ENCODE data around the gene RERE.

Gene RERE

DNA sequence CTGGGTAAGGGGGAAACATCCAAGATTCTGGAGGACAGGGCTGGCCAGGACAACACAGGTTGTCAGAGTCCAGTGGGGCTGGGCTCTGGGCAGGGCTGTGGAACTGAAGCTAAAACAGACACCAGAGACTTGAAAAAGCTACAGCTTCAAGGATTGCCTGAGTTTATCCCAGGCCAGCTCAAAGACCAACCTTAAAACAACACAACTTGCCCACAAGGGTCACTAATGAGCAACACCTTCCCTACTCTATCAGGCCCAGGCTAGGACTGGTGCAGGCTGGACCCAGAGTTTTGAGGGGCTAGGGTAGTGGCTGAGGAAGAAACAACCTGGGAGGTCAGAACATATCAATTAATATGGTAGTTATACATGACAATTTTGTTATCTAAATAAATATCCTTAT is 338.9 kb downstream of the RERE start:
- DNase-seq (ENCODE audit: low read depth in 2 of 2): no peak

DNA sequence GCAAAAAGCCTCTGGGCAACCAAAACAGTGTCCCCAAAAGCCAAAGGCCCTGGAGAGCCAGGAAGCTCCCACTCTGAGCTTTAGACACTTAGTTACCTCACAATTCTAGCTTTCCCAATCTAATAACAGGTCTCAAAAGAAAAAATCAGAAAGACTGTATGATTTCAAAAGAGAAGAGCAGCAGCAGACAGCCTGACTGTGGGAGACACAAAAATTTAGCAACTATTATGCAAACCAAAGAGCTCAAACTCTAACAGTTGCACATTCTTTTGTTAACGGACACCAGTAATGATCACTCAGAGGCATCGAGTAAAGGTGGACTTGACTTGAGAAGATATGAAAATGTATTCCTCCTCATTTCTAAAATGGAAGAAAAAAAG is 339.5 kb downstream of the RERE start:
- no peak for DNase-seq (ENCODE audit: low read depth in 2 of 2)

GRCh38 chr1:8477166-8477982 is 340.1 kb downstream of the RERE start:
- peak; percentile 50 to 58 for DNase-seq (ENCODE audit: low read depth in 2 of 2)

GRCh38 chr1:8476006-8476405 is 341.4 kb downstream of the RERE start:
- DNase-seq (ENCODE audit: low read depth in 2 of 2): no peak

DNA sequence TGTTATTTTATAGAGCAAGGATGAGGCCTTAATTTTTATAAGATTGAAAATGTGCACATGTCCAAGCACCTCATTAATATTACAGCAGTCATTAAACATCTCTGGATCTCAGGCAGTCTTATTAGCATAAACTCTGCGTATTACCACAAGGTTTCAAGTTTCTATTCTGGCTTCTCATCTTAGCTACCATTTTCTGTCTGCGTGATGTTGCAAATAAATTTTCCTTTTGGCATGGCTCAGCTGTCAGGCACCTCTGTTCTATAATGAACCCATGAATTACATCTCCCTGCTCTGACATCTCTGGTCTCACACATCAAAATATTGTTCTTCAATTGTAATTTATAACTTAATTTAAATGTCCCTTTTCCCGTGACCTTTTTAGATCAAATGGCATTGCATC is 343.1 kb downstream of the RERE start:
- no peak for DNase-seq (ENCODE audit: low read depth in 2 of 2)

- no peak for DNase-seq (ENCODE audit: low read depth in 2 of 2)
These were observed 343.5 kb downstream of the RERE start for GRCh38 chr1:8473891-8474300.

DNA sequence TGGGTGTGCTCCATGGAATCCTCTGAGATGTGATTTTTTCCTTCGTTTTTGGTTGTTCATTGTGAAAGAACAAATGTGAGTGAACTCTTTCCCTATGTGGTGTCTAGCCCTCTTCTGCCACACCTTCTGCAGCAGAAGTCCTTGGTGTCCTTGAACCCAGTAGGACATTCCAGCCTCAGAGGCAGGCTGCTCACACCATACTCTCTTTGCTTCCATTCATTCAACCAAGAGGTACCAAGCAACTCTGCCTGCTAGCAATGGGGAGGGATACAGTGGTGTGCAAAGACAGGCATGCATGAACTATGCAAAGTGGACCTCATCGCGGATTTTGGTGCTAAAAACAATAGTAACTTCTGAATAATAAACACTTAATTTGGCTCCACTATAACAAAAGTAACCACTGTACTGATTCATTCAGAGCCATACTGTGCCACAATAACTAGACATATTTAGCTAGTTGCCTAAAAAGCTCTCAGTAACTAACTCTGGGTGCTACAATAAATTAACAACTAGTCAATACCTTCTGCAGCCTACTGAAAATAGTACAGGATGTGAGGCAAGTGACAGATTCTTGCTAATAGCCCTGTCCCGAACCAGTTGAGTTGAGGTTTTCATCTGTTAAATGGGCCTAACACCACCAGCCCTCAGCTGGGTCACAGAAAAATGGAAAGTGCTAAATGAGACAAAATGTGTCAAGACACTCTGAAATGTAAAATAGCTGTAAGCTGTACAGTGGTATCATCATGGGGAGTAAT is 344.1 kb downstream of the RERE start:
- DNase-seq (ENCODE audit: low read depth in 2 of 2): no peak

- no peak for DNase-seq (ENCODE audit: low read depth in 2 of 2)
These were observed 344.8 kb downstream of the RERE start for GRCh38 chr1:8472668-8473067.

DNA sequence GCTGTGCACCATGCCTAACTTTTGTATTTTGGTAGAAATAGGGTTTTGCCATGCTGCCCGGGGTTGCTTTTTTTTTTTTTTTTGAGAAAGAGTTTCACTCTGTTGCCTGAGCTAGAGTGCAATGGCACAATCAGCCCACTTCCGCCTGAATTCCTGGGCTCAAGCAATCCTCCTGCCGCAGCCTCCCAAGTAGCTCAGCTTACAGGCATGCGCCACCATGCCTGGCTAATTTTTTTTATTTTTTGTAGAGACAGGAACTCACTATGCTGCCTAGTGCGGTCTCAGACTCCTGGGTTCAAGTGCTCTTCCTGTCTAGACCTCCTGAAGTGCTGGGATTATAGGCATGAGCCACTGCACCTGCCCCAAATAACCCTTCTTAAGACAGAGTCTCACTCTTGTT is 346.0 kb downstream of the RERE start:
- DNase-seq (ENCODE audit: low read depth in 2 of 2): no peak

- no peak for DNase-seq (ENCODE audit: low read depth in 2 of 2)
These were observed 348.7 kb downstream of the RERE start for GRCh38 chr1:8468751-8469150.

DNA sequence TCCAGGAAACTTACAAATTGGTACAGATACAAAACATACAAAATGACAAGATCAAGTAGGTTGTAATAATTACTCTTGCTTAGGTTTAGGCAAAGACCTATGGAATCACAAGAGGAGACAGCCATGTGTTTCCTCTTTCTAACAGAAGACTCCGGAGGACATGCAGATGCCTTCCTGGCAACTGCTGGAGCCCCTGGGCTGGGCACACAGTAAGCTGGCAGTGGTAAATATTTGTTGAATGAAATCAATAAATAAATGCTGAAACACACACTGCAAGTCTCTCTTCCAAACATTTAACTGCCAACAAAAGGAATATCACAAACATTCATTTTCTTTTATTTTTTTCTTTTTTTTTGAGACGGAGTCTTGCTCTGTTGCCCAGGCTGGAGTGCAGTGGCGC is 350.1 kb downstream of the RERE start:
- no peak for DNase-seq (ENCODE audit: low read depth in 2 of 2)

GRCh38 chr1:8465692-8466091 is 351.7 kb downstream of the RERE start:
- DNase-seq (ENCODE audit: low read depth in 2 of 2): no peak

- peak in 1 of 2 experiments; percentile 47 for DNase-seq (ENCODE audit: low read depth in 2 of 2)
These were observed 352.4 kb downstream of the RERE start for GRCh38 chr1:8465013-8465412.

DNA sequence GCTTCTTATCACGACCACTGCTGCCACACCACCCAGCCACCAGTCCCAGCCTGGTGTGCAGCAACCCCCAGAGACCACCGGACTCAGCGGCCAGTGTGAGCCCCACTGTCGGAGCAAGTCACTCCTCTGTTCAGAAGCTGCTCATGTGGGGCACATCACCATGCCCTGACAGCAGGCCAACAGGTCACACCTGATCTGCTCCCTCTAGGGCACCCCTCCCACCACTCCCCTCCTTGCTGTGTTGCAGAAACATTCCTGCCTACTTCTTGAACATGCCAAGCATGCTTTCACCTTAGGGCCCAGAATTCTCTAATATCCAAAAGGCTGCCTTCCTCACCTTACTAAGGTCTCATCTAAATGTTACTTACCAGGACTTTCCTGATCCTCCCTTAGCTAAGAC is 353.1 kb downstream of the RERE start:
- no peak for DNase-seq (ENCODE audit: low read depth in 2 of 2)

DNA sequence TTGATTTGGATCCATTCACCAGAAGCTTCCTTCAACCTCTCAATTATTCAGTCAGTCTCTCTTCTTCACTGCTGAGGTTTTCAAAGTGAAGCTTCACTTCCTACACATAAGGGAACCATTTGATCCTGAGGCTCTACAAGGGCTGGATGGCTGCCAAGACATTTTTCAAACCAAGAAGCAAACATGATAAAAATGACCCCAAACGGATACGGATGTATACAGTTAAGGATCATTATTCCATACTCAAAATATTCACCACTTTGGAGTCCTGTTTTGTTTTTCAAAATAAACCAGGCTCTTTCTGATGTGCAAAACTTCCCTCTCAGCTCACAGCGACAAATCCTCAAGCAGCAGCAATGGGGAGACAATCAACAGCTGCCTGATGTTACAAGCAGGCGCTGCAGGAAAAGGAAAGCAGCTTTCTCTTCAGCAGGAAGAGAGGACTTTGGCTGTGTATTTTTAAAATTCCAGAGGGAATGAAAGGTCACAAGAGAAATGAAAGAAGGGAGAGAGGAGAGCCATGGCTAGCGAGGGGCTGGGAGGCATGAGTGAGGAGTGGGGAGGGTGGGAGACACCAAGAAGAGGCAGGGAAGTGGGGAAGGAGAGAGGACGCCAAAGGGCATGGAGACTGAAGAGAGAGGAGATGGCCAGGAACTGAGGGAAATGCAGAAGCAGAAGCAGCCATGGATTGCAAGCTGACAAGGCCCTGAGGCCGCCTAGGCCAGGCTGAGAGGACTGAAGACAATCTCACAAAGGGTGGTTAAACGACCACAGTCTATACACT is 354.1 kb downstream of the RERE start:
- peak; percentile 86 for DNase-seq (ENCODE audit: low read depth in 2 of 2)

DNA sequence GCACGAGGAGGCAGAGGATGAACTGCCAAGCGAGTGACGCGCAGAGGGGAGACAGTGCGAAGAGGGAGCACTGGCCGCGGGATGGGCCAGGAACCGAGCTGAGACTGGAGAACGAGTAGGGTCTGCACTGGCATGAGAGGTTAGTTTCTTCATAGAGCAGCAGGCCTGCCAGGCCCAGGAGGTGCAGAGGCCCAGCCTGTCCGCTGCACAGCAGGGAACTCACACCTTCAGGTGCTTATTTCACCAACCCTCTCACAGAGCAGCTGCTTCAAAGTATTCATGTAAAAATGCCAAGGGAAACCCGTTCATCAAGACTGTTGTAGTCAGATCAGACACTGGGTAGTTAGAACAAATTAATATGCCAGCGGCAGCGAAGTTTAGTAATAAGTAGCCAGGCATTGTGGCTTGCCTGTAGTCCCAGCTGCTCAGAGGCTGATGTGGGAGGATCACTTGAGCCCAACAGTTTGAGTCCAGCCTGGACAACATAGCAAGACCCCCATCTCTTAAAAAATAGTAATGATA is 355.0 kb downstream of the RERE start:
- DNase-seq (ENCODE audit: low read depth in 2 of 2): no peak

GRCh38 chr1:8461351-8462110 is 355.9 kb downstream of the RERE start:
- DNase-seq (ENCODE audit: low read depth in 2 of 2): no peak

DNA sequence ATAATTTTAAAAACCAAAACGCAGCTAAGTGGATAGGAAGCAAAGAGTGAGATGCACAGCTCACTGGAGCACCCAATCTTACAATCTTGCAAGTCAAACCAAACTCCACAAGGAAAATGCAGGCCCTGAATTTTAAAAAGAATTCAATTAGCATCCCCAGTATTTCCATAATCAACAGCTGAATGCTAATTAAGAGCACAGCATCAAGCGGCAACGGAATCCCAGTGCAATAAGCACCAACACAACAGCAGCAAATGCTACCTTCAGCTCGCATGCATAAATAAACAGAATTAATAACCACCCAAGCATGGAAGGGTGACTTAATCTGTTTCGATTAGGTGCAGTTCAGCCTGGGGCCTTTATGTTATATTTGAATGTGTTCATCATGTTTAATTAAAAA is 356.7 kb downstream of the RERE start:
- no peak for DNase-seq (ENCODE audit: low read depth in 2 of 2)

- no peak for DNase-seq (ENCODE audit: low read depth in 2 of 2)
These were observed 357.3 kb downstream of the RERE start for GRCh38 chr1:8460132-8460544.

- no peak for DNase-seq (ENCODE audit: low read depth in 2 of 2)
These were observed 358.8 kb downstream of the RERE start for GRCh38 chr1:8458607-8459006.

GRCh38 chr1:8457760-8458381 is 359.6 kb downstream of the RERE start:
- DNase-seq (ENCODE audit: low read depth in 2 of 2): no peak
